GM19035 (cell line): ENCODE data around the gene CFAP65.

Experiments
- ATAC-seq: cut with Tn5 transposase; IDR thresholded peaks from one replicate; pipeline ENCODE4 v1.9.1; 2021; ENCODE audit not compliant: unreplicated experiment

CFAP65 gene

GRCh38 chr2:219060821-219061791, 19.8 kb upstream of the CFAP65 start, which contains the start of gene IHH:
TSS of gene IHH (minus strand) at chr2:219060921. CDS start at chr2:219060467, 454 bp downstream.
- no peak for ATAC-seq

DNA sequence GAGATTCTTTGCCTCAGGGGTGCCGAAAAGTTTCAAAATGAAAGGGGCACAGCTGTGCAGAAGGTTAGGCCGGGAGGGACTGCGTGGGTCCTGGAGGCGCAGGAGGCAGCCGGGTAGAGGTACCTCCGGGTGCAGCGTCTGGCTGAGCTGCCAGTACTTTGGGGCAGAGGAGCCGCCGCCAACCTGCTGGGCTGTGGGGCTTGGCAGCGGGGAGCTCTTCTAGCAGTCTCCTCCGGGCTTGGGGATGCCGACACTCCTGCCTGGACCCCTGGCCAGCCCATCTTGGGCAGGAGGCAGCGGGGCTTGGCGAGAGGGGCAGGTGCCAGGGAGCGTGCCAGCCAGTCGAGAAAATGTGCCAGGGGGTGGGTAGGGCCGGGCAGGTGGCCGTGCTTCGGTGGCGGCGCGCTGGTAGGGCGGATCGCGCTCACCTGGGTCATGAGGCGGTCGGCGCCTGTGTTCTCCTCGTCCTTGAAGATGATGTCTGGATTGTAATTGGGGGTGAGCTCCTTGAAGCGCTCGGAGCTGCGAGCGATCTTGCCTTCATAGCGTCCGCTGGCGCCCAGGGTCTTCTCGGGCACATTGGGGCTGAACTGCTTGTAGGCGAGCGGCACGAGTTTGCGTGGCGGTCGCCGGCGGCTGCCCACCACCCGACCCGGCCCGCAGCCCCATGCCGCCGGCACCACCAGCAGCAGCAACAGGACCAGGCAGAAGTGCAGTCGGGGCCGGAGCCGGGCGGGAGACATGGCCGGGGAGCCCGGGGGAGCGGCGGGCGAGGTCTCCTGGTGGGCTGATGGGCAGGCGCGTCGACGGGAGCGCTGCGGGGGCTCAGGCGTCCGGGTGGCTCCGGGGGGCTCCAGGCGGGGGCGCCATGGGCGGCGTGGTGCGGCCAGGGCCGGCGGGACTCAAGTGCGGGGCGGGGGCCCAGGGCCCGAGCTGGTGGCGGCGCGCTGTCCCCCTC, 18.7 kb upstream of the CFAP65 start:
- no peak for ATAC-seq

DNA sequence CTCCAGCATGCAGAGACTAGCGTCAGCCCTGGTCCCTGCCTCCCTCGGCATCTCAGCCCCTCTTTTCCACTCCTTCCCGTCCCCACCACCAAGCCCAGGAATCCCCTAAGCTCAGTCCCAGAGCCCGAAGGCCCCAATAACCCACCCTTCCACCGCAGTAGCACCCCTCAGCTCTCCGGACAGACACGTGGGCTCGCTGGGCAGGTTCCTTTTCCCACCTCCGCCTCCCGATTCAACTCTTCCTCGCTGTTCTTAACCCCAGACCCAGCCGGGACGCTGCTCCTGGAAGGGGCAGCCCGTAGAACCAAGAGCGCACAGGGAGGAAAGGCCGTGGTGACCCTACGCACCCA, 18.0 kb upstream of the CFAP65 start:
- no peak for ATAC-seq

GRCh38 chr2:219058541-219059374, 17.4 kb upstream of the CFAP65 start:
- no peak for ATAC-seq

DNA sequence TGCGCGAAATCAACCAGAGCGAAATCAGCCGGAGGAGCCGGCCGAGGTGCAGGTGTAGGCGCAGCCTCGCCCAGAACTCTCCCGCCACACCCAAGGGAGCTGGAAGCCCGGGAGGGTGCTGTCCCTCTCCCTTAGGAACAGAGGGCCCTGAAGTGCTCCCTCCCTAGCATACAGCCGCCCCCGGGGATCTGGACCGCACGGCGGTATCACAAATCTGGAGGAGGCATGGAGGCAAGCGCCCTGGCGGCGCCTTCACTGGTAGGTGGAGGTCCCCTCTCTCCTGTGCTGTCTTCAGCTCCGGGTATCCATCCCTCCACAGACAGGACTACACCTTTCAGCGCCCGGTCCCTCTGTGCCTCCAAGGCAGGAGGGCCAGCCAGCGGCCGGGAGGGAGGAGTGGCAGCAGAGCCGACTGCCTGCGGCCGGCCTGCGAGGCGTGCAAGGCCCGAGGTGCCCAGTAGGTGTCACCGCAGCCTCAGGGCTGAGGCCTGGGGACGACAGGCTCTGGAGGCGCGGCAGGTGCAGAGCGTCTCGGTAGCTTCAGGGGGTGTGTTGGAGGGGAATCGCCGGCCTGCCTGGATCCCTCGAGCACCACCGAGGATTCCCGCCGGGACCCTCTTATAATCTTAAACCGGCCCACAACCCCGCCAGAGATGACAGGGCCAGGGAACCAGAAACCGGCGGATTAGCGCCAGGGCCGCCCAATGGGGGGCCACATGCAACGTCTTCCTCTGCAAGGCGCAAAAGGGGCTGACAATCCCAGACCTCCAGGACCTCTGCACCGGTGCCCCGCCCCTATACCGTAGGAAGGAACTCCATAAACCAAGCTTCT, 16.6 kb upstream of the CFAP65 start:
- peak; percentile 91 for ATAC-seq

GRCh38 chr2:219056896-219057708, 15.8 kb upstream of the CFAP65 start:
- no peak for ATAC-seq

GRCh38 chr2:219056176-219056895, 15.0 kb upstream of the CFAP65 start:
- no peak for ATAC-seq

- ATAC-seq, result no peak
These were observed 13.9 kb upstream of the CFAP65 start for GRCh38 chr2:219054956-219055903.

DNA sequence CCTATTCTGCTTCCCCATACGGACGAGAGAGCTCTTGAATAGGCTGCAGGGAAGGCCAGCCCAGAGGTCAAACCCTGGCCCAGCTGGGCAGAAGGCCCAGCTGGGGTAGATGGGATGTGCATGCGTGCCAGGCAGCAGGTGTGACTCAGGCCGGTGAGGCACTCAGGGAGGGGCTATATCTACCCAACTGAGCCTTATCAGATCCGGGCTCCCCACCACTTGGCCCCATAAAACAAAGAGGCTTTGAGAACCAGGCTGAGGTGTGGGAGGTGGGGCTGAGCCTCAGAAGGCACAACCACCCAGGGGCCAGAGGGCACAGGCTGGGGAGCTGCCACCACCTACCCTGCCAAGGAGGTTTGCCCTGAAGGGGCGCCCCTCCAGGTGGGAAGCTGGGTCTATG, 8.0 kb upstream of the CFAP65 start:
- no peak for ATAC-seq

DNA sequence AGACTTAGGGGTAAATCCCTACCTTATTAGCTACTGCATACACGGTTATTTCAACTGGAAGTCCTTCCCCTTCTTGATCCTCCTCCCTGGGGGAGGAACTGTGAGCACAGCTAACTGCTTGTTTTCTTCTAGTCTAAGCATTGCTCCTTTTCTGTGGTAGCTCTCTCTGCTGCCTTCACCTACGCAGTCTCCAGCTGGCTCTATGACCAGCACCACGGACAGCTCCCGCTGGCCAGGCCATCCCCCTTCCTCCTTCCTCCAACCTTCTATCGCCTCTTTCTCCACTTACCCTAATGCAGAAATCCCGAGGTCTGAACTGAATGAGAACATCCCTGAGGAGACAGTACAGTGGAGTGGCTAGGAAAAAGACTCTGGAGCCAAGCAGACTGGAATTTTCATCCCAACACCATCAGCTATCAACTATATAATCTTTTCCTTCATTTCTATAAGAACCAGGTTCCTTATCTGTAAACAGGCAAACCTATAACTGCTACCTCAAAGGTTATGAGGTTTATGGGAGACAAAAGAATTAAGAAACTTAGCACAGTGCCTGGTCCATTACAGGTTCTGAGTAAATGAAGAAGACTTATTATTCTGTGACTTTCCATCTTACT, 4.7 kb upstream of the CFAP65 start:
- ATAC-seq, result no peak

DNA sequence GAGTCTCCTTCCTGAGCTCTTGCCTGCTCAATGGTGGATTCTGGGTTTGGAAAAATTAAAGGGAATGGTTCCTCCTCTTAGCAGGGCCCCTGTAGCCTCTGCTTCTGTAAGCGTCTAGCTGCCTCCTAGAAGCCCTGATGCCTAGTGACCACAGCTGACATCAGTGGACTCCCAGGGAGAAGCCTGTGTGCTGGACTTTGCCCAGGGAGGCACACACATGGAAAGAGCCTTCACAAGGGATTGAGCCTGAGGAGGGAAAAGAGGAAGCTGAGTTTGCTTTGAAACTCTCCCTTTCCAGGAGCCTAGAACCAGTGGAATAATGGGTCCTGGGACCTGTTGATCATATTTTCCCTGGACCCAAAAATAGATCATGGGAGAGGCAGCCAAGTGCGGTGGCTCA, 1.4 kb upstream of the CFAP65 start:
- no peak for ATAC-seq

DNA sequence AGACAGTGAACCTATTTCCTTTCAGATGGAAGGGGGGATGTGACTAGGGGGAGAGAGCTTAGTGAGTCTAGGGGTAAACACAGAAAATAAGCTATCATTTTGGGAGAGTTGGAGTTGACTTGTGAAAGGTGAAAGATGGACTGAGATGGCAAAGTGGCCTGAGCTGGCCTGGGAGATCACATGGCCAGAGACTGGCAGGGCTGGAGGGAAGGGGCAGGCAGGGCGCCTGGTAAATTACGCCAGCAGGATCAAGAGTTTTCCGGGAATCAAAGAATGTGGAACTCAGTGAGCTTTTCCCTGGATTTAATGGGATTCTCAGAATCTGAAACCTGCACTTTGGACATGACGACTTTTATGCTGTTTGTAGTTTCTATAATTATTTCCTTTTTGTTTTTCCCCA, 841 bp upstream of the CFAP65 start:
- ATAC-seq, result no peak

DNA sequence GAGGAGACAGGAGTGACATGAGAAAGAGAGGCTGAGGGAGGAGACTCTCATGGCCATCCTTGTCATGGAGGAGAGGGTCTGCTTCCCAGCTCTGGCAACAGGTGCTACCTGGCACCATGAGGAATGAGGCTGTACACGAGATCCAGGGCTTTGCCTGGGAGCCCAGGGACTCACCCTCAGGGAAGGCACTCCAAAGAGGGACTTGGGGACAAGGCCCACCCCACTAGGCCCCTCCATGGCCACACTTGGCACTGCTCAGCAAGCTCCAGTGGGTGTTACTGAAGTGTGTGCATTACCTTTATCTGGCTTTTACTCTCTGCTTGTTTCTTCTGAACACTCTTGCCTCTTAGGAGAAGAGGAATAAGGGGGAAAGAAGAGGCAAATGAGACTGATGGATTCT, 2.7 kb downstream of the CFAP65 start:
- no peak for ATAC-seq

DNA sequence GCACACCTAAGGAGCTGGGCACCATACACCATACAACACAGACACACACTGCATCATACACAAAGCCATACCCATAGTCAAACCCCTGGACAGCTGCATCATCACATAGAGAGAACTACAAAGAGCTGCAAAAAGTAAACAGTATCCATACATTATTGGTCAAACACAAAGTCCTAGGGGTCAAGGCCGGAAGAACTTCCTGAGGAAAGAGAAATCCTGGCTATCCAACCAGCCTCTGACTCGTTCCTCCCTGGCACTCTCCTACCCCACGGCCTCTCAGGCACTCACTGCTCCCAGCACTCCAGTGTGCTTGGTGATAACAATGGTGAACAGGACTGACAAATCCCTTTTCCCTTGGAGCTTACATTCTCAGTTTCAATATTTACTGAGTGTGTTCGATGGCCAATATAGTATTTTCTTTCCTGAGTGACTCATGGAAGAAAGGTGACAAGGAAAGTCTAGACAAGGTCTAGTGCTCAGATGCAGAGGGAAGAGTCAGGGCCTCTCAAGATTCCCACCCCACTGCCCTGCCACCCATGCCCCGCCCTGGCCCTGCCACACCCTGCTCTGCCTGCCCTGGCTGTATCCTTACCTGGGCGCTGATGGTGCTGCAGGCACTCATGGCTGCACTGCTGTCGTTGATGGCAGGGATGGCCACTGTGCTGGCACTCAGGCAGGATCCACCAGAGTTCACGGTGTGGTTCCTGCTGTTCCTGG, 3.4 kb downstream of the CFAP65 start:
- no peak for ATAC-seq

DNA sequence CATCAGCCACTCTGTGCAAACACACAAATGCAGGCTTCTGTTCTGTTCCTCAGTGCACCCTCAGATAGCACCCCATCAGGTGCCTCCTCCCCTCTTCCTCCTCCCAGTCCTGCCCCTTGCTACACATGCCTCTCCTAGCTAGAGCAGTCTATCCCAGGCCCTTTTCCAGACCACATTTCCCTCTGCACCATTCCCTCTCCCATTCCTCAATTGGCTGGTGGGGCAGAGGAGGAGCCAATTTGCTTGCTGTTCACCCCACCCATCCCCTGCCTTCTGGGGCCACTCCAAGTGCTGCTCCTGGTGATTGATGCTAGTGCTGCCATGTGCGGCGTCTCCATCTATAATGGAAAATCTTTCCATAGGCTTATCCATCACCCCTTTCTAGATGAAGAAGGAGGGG, 5.4 kb downstream of the CFAP65 start:
- ATAC-seq, result no peak

DNA sequence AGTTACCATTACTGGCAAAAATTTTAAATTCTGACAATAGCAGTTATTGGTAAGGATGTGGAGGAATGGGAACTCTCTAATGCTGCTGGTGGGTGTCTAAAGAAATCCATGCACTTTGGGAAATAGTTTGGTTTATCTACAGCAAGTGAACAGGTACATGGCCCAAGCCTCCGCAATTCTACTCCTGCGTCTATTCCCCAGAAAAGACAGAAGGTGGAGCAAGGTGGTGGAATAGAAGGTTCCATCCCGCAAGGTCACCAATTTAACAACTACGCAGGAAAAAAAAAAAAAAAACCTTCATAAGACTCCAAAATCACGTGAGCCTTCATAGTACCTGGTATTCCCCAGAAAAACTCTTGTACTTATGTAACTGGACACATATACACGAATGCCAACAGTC, 6.5 kb downstream of the CFAP65 start:
- ATAC-seq, result no peak
